Measurements from ENCODE around the gene CNPY1. TPM values are rescaled to one million over a fixed set of nuclear protein-coding genes. Genes with fewer than 3 reads are reported as not detected.

CNPY1 gene
- total and polyA plus RNA-seq, 2 of the 8 experiments (the other 6 are each of a cell fraction or from before 2014, with no cell fraction given): not detected

GRCh38 chr7:155585951-155586350 lies 39.6 kb upstream of the CNPY1 start:
- no peak overlapping the region for H2BK12ac ChIP-seq (ENCODE audit: low read depth, low read length)
- H3K27me3 ChIP-seq (replicated peaks in 1 of 4; ENCODE audit: control insufficient read depth in 3 of 4, extremely low read depth in 1 of 4, insufficient read depth in 3 of 4, low read length in 3 of 4): 0 out of 7 replicates have a peak, but pooled peaks cover 0 to 2% (median 0%) of the 10 kb centered on the region in 4 experiments
- no peak overlapping the region for H3K56ac ChIP-seq (replicated peaks; ENCODE audit: insufficient read length, low read depth, low read length)
- H3K4me1 ChIP-seq (replicated peaks in 1 of 4; ENCODE audit: control insufficient read depth in 3 of 4, insufficient read depth in 4 of 4, low read length in 3 of 4): peaks cover 0 to 3% (median 1%) of the 10 kb centered on the region in 4 experiments; a peak in 2 of 7 replicates
- H4K20me1 ChIP-seq (replicated peaks in 1 of 2; ENCODE audit: control insufficient read depth in 1 of 2, insufficient read depth in 2 of 2, low read length in 2 of 2): no peaks in the 10 kb centered on the region
- WGBS, 2 experiments (ENCODE audit: extremely low coverage in 1 of 2, insufficient coverage in 1 of 2, insufficient read length in 1 of 2, insufficient replicate concordance in 2 of 2, low coverage in 1 of 2, low lambda C conversion rate in 2 of 2, missing lambda C conversion rate in 1 of 2): 74% methylated on average over 6 of the region's 6 CpGs; no CpG with 5 or more reads in 1 of the 2 experiments
- H3K9me3 ChIP-seq (ENCODE audit: insufficient read depth in 2 of 2, low read depth in 1 of 2, low read length in 1 of 2): no peaks in the 10 kb centered on the region
- no peak overlapping the region for H3K4me2 ChIP-seq (ENCODE audit: insufficient read depth in 1 of 2, low read depth in 2 of 2, low read length in 2 of 2)
- H2AK5ac ChIP-seq (ENCODE audit: low read depth, low read length): no peak overlapping the region
- H2BK15ac ChIP-seq (ENCODE audit: low read length): no peak overlapping the region
- H3K23me2 ChIP-seq (ENCODE audit: low read depth, low read length): peaks cover 3% of the 10 kb centered on the region; the same call in 1 of the 2 replicates
- H4K91ac ChIP-seq (replicated peaks; ENCODE audit: insufficient read length, low read length): no peak overlapping the region
- no peak overlapping the region for H3K23ac ChIP-seq (ENCODE audit: insufficient read length)
- no peak overlapping the region for H2BK20ac ChIP-seq (ENCODE audit: low read length)
- no peak for FAIRE-seq
- no peak overlapping the region for H4K5ac ChIP-seq (ENCODE audit: insufficient read length, low read depth, low read length)
- no peak overlapping the region for H3K14ac ChIP-seq (ENCODE audit: insufficient read length)
- H2AFZ ChIP-seq (ENCODE audit: low read length): no peak overlapping the region
- POLR2A ChIA-PET (ENCODE audit: partially characterized antibody): no interaction called here
- no peak overlapping the region for H2BK120ac ChIP-seq (replicated peaks; ENCODE audit: low read depth, low read length)
- H3K27ac ChIP-seq (ENCODE audit: low read depth, low read length): no peak overlapping the region
- CTCF ChIA-PET (ENCODE audit: partially characterized antibody): interaction anchor here (0.6 to 9.4 kb wide), 8 partner anchors 9 to 213 kb away, joined by 3 to 64 read pairs (median 4); no protein-coding TSS in a partner anchor
- no peaks in the 10 kb centered on the region for H3K79me2 ChIP-seq (ENCODE audit: control insufficient read depth in 1 of 2, insufficient read depth in 2 of 2, low read length in 2 of 2)
- no peak overlapping the region for H3K4me3 ChIP-seq (ENCODE audit: extremely low read depth in 1 of 4, insufficient read depth in 2 of 4, low read depth in 3 of 4, low read length in 4 of 4)
- no peaks in the 10 kb centered on the region for H3K36me3 ChIP-seq (ENCODE audit: control insufficient read depth in 2 of 4, insufficient read depth in 4 of 4, low read length in 3 of 4)
- TF ChIP-seq CTBP2 (IDR thresholded peaks at IDR 0.05; ENCODE audit: borderline replicate concordance, insufficient read depth, insufficient read length, low read length) (no peak), SAP30 (IDR thresholded peaks at IDR 0.05; ENCODE audit: insufficient read depth, insufficient replicate concordance, low read length) (no peak), HDAC2 (IDR thresholded peaks at IDR 0.05; ENCODE audit: borderline replicate concordance in 1 of 2, low read depth in 2 of 2, low read length in 2 of 2) (no peak), CHD1 (IDR thresholded peaks at IDR 0.05; ENCODE audit: low read depth, low read length) (no peak), RFX5 (IDR thresholded peaks at IDR 0.05; ENCODE audit: borderline replicate concordance, low read depth, low read length) (no peak), KDM5A (IDR thresholded peaks at IDR 0.05; ENCODE audit: low read length) (no peak), FOSL1 (IDR thresholded peaks at IDR 0.05; ENCODE audit: insufficient read depth, low read depth, low read length) (no peak)
- TF ChIP-seq, protein P1, sequence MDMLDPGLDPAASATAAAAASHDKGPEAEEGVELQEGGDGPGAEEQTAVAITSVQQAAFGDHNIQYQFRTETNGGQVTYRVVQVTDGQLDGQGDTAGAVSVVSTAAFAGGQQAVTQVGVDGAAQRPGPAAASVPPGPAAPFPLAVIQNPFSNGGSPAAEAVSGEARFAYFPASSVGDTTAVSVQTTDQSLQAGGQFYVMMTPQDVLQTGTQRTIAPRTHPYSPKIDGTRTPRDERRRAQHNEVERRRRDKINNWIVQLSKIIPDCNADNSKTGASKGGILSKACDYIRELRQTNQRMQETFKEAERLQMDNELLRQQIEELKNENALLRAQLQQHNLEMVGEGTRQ (IDR thresholded peaks at IDR 0.05; ENCODE audit: low read length): no peak
- no peak overlapping the region for H3K18ac ChIP-seq (ENCODE audit: extremely low read depth, low read length)
- no peak overlapping the region for H2BK5ac ChIP-seq (ENCODE audit: low read depth, low read length)
- H3K79me1 ChIP-seq (ENCODE audit: low read depth, low read length): no peaks in the 10 kb centered on the region
- no peak overlapping the region for H4K8ac ChIP-seq (ENCODE audit: extremely low read depth, insufficient read depth, low read length)
- no peak overlapping the region for H3K4ac ChIP-seq (replicated peaks; ENCODE audit: insufficient read length, low read depth, low read length)
- H3K9ac ChIP-seq (replicated peaks in 1 of 4; ENCODE audit: extremely low read depth in 1 of 4, low read depth in 3 of 4, low read length in 3 of 4): no peak overlapping the region
- DNase-seq (ENCODE audit: low read depth in 1 of 2, low spot score in 2 of 2): no peak

Data from H1 (cell line).